Testis (tissue), 2 donors: ENCODE measurements around the gene A2M.

Experiments used
- POLR2A ChIP-seq: fragments of 450-650 bp; IDR thresholded peaks from one replicate; pipeline ENCODE4 v1.6.1; 2017; ENCODE audit warnings: antibody characterized with exemption, mild to moderate bottlenecking, moderate library complexity
- TF ChIP-seq, protein P1 (sequence below), 3 experiments: fragments of 450-650 bp in 2 of 3; fragments of 200-600 bp in 1 of 3; sonication (generic) in 1 of 3; IDR thresholded peaks; one replicate each; pipeline ENCODE4 v1.5.1; 2016 to 2019; ENCODE audit warnings: antibody characterized with exemption in 3 of 3, mild to moderate bottlenecking in 2 of 3, moderate library complexity in 1 of 3

DNA sequence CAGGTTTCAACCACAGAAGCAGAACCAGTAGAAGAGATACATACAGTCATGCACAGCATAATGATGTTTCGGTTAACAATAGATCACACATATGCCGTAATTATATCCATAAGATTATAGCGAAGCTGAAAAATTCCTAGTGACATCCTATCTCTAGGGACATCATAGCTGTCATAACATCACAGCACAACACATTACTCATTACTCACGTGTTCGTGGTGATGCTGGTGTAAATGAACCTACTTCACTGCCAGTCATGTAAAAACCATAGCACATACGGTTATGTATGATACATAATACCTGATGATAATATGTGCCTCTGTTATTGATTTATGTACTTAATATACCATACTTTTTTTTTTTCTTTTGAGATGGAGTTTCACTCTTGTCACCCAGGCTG is 81.6 kb downstream of the A2M start:
- TF ChIP-seq, protein P1, sequence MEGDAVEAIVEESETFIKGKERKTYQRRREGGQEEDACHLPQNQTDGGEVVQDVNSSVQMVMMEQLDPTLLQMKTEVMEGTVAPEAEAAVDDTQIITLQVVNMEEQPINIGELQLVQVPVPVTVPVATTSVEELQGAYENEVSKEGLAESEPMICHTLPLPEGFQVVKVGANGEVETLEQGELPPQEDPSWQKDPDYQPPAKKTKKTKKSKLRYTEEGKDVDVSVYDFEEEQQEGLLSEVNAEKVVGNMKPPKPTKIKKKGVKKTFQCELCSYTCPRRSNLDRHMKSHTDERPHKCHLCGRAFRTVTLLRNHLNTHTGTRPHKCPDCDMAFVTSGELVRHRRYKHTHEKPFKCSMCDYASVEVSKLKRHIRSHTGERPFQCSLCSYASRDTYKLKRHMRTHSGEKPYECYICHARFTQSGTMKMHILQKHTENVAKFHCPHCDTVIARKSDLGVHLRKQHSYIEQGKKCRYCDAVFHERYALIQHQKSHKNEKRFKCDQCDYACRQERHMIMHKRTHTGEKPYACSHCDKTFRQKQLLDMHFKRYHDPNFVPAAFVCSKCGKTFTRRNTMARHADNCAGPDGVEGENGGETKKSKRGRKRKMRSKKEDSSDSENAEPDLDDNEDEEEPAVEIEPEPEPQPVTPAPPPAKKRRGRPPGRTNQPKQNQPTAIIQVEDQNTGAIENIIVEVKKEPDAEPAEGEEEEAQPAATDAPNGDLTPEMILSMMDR (IDR thresholded peaks at IDR 0.05) = no peak
- TF ChIP-seq POLR2A = no peak
